Endothelial cell of umbilical vein (primary cell): Measurements from ENCODE around the gene ZNF503. TPM values are rescaled to one million over a fixed set of nuclear protein-coding genes. Genes with fewer than 3 reads are reported as not detected.

Source experiments
- BruUV-seq: library from RNA; stranded (reverse); fragments of 400-500 nt; replicated peaks from 2 replicates; lab custom pipeline; 2021; lab: Mats Ljungman, UMichigan
- CTCF ChIA-PET: fragments of 300-600, 350-600 bp; sonication (Branson Sonifier 250); formaldehyde crosslinking; loops from one replicate; lab custom pipeline; 2021; ENCODE audit warnings: antibody characterized with exemption, inconsistent platforms; lab: Charles Lee
- POLR2A ChIA-PET: fragments of 300-600, 350-600 bp; sonication (Branson Sonifier 250); formaldehyde crosslinking; loops from one replicate; lab custom pipeline; 2021; ENCODE audit warnings: antibody characterized with exemption, inconsistent platforms; lab: Charles Lee
- DNase-seq: peaks from one replicate; pipeline ENCODE4 v3.0.0-alpha.2; 2011; ENCODE audit warnings: low read depth, low spot score
- FAIRE-seq: peaks from 2 replicates; lab custom pipeline; 2011; peaks lifted over from hg19 to GRCh38; lab: Jason Lieb, UNC
- H2AFZ ChIP-seq: 2 replicates; pipeline ENCODE4 v1.6.0; 2012; ENCODE audit warnings: low read depth, low read length, control low read depth, inconsistent platforms
- H3K27ac ChIP-seq: 2 replicates; pipeline ENCODE4 v1.5.1; 2011; ENCODE audit warnings: low read depth, mild to moderate bottlenecking, control low read depth, low read length, moderate library complexity; ENCODE audit not compliant: insufficient read depth
- H3K27me3 ChIP-seq, 2 experiments: 2 replicates each; pipeline versions ENCODE4 v1.6.0 to v1.6.1; 2011; ENCODE audit warnings: low read length in 2 of 2, mixed read lengths in 1 of 2; ENCODE audit not compliant: control insufficient read depth in 2 of 2, insufficient read depth in 2 of 2
- H3K36me3 ChIP-seq, 2 experiments: 2 replicates in 1 of 2; 3 replicates in 1 of 2; pipeline ENCODE4 v1.5.1; 2011; ENCODE audit warnings: low read length in 2 of 2, mild to moderate bottlenecking in 1 of 2, moderate library complexity in 1 of 2; ENCODE audit not compliant: control insufficient read depth in 2 of 2, insufficient read depth in 2 of 2; ENCODE audit errors: extremely low read depth in 1 of 2
- H3K4me1 ChIP-seq: 3 replicates; pipeline ENCODE4 v1.5.1; 2011; ENCODE audit warnings: mild to moderate bottlenecking, low read length; ENCODE audit not compliant: control insufficient read depth, insufficient read depth; ENCODE audit errors: extremely low read depth
- H3K4me2 ChIP-seq: 2 replicates; pipeline ENCODE4 v1.6.1; 2011; ENCODE audit warnings: low read length, control low read depth, mixed read lengths; ENCODE audit not compliant: insufficient read depth
- H3K4me3 ChIP-seq, 3 experiments: fragments of 200-600 bp in 1 of 3; sonication (generic), shearing (Covaris generic) in 1 of 3; replicated peaks in 1 of 3; 2 replicates each; pipeline ENCODE4 v1.5.1; 2011 to 2016; ENCODE audit warnings: control low read depth in 3 of 3, low read length in 3 of 3, mild to moderate bottlenecking in 2 of 3, inconsistent platforms in 1 of 3, low read depth in 1 of 3, moderate library complexity in 1 of 3; ENCODE audit not compliant: insufficient read depth in 1 of 3
- H3K79me2 ChIP-seq: 2 replicates; pipeline ENCODE4 v1.6.0; 2012; ENCODE audit warnings: low read length, inconsistent platforms; ENCODE audit not compliant: control insufficient read depth, insufficient read depth
- H3K9ac ChIP-seq: replicated peaks from 2 replicates; pipeline ENCODE3; 2011; ENCODE audit warnings: low read length, control low read depth; ENCODE audit not compliant: insufficient read depth; ENCODE audit errors: extremely low read depth
- H3K9me1 ChIP-seq: replicated peaks from 3 replicates; pipeline ENCODE4 v1.6.0; 2011; ENCODE audit warnings: mild to moderate bottlenecking, low read length; ENCODE audit not compliant: control insufficient read depth, insufficient read depth; ENCODE audit errors: extremely low read depth
- H3K9me3 ChIP-seq: replicated peaks from 2 replicates; pipeline ENCODE4 v1.5.1; 2012; ENCODE audit warnings: low read length, inconsistent platforms; ENCODE audit not compliant: control insufficient read depth, insufficient read depth
- H4K20me1 ChIP-seq: replicated peaks from 2 replicates; pipeline ENCODE3; 2011; ENCODE audit warnings: mild to moderate bottlenecking, low read length; ENCODE audit not compliant: control insufficient read depth, insufficient read depth; ENCODE audit errors: extremely low read depth
- EZH2 ChIP-seq: IDR thresholded peaks from 2 replicates; pipeline ENCODE4 v1.6.1; 2012; ENCODE audit warnings: borderline replicate concordance, low read depth, mild to moderate bottlenecking, moderate library complexity, low read length, inconsistent platforms; ENCODE audit not compliant: severe bottlenecking
- FOS ChIP-seq: IDR thresholded peaks from 2 replicates; pipeline ENCODE4 v1.6.1; 2011; ENCODE audit warnings: mild to moderate bottlenecking, low read length, moderate library complexity, borderline replicate concordance; ENCODE audit not compliant: insufficient read depth
- GATA2 ChIP-seq: IDR thresholded peaks from 2 replicates; pipeline ENCODE4 v1.7.0; 2011; ENCODE audit warnings: low read depth, mild to moderate bottlenecking, moderate library complexity, mixed read lengths, low read length; ENCODE audit not compliant: insufficient read length, insufficient read depth
- JUN ChIP-seq: IDR thresholded peaks from 2 replicates; pipeline ENCODE4 v1.6.1; 2011; ENCODE audit warnings: borderline replicate concordance, low read depth; ENCODE audit not compliant: insufficient read length, insufficient read depth
- MYC ChIP-seq: IDR thresholded peaks from one replicate; pipeline ENCODE4 v1.6.1; 2011; ENCODE audit warnings: mild to moderate bottlenecking, low read depth, low read length
- POLR2A ChIP-seq: IDR thresholded peaks from 2 replicates; pipeline ENCODE4 v1.6.1; 2012; ENCODE audit warnings: low read depth, mild to moderate bottlenecking, control low read depth, low read length
- POLR2AphosphoS5 ChIP-seq: IDR thresholded peaks from 2 replicates; pipeline ENCODE4 v1.6.1; 2012; ENCODE audit warnings: low read depth, mild to moderate bottlenecking, control low read depth, low read length, moderate library complexity; ENCODE audit not compliant: insufficient read depth
- dilution Hi-C: fragments of 300-500 bp; cut with MboI; formaldehyde crosslinking; loops from one replicate; pipeline ENCODE4 v1.15.0; 2019; ENCODE audit warnings: low sequenced_read_pairs; ENCODE audit not compliant: extremely low pct_ligation_motif_present
- intact Hi-C: fragments of 100-400 bp; cut with micrococcal nuclease; formaldehyde crosslinking; loops from one replicate; pipeline ENCODE4 v1.10.0; 2022
- polyA plus RNA-seq, 4 experiments: library from polyadenylated mRNA; depleted of rRNA in 3 of 4; stranded (reverse) in 3 of 4; unstranded in 1 of 4; fragments of >200 nt; gene quantifications; 2 replicates each; pipeline versions ENCODE4 v1.2.1 to v1.2.3, GENCODE V29; 2011 to 2012; ENCODE audit warnings: missing spikeins in 1 of 4
- total RNA-seq: library from RNA; stranded (reverse); gene quantifications from 2 replicates; pipeline ENCODE4 v1.2.3, GENCODE V29; 2021
- TF ChIP-seq, protein P1 (sequence below): IDR thresholded peaks from 2 replicates; pipeline ENCODE4 v1.6.1; 2011; ENCODE audit not compliant: insufficient read depth, insufficient read length
- TF ChIP-seq, protein P2 (sequence below), 2 donors: IDR thresholded peaks; 1 replicate in 1 of 2; 2 replicates in 1 of 2; pipeline ENCODE4 v1.5.1; 2011; ENCODE audit warnings: low read length in 2 of 2, mild to moderate bottlenecking in 2 of 2, moderate library complexity in 2 of 2, control low read depth in 1 of 2, inconsistent platforms in 1 of 2, low read depth in 1 of 2; ENCODE audit not compliant: insufficient read depth in 1 of 2; ENCODE audit errors: extremely low read depth in 1 of 2

Gene ZNF503
- total and polyA plus RNA-seq, 2 donors (not counting 3 experiments of a cell fraction or from before 2014, with no cell fraction given), result 0.58 to 2.2 TPM

- H3K79me2 ChIP-seq, result no peaks in the 10 kb centered on the region
- BruUV-seq, result no TSS peak
- no peaks in the 10 kb centered on the region for H3K9me3 ChIP-seq
- DNase-seq, result no peak
- no peak for FAIRE-seq
- no peak overlapping the region for H3K4me2 ChIP-seq
- ChIA-PET CTCF (no interaction called here), POLR2A (no interaction called here)
- no peaks in the 10 kb centered on the region for H4K20me1 ChIP-seq
- no peaks in the 10 kb centered on the region for H3K9me1 ChIP-seq
- dilution Hi-C loops (no loop called here), intact Hi-C loops (no loop called here)
- peaks cover 0 to 4% of the 10 kb centered on the region in 2 experiments for H3K27me3 ChIP-seq
- H3K9ac ChIP-seq, result no peak overlapping the region
- no peak for TF ChIP-seq MYC
- TF ChIP-seq EZH2, result no peak
- TF ChIP-seq, protein P1, sequence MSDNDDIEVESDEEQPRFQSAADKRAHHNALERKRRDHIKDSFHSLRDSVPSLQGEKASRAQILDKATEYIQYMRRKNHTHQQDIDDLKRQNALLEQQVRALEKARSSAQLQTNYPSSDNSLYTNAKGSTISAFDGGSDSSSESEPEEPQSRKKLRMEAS, result no peak
- TF ChIP-seq FOS, result no peak
- TF ChIP-seq POLR2A, result no peak
- TF ChIP-seq JUN, result no peak
- H2AFZ ChIP-seq, result no peak overlapping the region
- H3K4me1 ChIP-seq, result no peaks in the 10 kb centered on the region
- no peaks in the 10 kb centered on the region for H3K36me3 ChIP-seq
- no peak overlapping the region for H3K27ac ChIP-seq
- no peak overlapping the region for H3K4me3 ChIP-seq
Observed at GRCh38 chr10:75367901-75368300, 33.7 kb downstream of the ZNF503 start.

GRCh38 chr10:75367021-75367487, 34.5 kb downstream of the ZNF503 start:
- DNase-seq, result no peak
- no peak for TF ChIP-seq POLR2A
- TF ChIP-seq, protein P2, sequence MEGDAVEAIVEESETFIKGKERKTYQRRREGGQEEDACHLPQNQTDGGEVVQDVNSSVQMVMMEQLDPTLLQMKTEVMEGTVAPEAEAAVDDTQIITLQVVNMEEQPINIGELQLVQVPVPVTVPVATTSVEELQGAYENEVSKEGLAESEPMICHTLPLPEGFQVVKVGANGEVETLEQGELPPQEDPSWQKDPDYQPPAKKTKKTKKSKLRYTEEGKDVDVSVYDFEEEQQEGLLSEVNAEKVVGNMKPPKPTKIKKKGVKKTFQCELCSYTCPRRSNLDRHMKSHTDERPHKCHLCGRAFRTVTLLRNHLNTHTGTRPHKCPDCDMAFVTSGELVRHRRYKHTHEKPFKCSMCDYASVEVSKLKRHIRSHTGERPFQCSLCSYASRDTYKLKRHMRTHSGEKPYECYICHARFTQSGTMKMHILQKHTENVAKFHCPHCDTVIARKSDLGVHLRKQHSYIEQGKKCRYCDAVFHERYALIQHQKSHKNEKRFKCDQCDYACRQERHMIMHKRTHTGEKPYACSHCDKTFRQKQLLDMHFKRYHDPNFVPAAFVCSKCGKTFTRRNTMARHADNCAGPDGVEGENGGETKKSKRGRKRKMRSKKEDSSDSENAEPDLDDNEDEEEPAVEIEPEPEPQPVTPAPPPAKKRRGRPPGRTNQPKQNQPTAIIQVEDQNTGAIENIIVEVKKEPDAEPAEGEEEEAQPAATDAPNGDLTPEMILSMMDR (IDR thresholded peaks at IDR 0.05; ENCODE audit: extremely low read depth in 1 of 2, insufficient read depth in 1 of 2, low read depth in 1 of 2, low read length in 2 of 2), result no peak
- no peak for TF ChIP-seq POLR2AphosphoS5
- no peak for TF ChIP-seq FOS
- TF ChIP-seq MYC, result no peak
- TF ChIP-seq GATA2, result no peak
- TF ChIP-seq, protein P1, result no peak
- TF ChIP-seq EZH2, result no peak
- no peak for TF ChIP-seq JUN
- dilution Hi-C loops, result no loop called here
- no TSS peak for BruUV-seq
- FAIRE-seq, result no peak
- Histone ChIP-seq H3K36me3 (no peaks in the 10 kb centered on the region), H2AFZ (no peak overlapping the region), H3K4me2 (no peak overlapping the region), H4K20me1 (no peaks in the 10 kb centered on the region), H3K9ac (no peak overlapping the region), H3K27ac (no peak overlapping the region), H3K9me1 (no peaks in the 10 kb centered on the region), H3K27me3 (peaks cover 0 to 4% of the 10 kb centered on the region in 2 experiments), H3K4me1 (no peaks in the 10 kb centered on the region), H3K4me3 (no peak overlapping the region), H3K79me2 (no peaks in the 10 kb centered on the region), H3K9me3 (no peaks in the 10 kb centered on the region)
- ChIA-PET POLR2A (no interaction called here), CTCF (no interaction called here)
- intact Hi-C loops, result no loop called here
